Fibroblast of mammary gland (primary cell): Measurements from ENCODE around the gene PHF20.
"Not testable (repeated sequence)": the region's sequence is repeated elsewhere in the genome, so short reads cannot be mapped to it uniquely, and the experiment has no call there.

ENCODE experiments used
- DNase-seq: peaks from one replicate; pipeline ENCODE4 v3.0.0-alpha.2; 2010; ENCODE audit warnings: low read depth
- H3K4me3 ChIP-seq: 2 replicates; pipeline ENCODE4 v1.5.1; 2011; ENCODE audit warnings: low read depth, mild to moderate bottlenecking, low read length, moderate library complexity; ENCODE audit not compliant: control insufficient read depth
- TF ChIP-seq, protein P1 (sequence below): conservative IDR thresholded peaks from 2 replicates; pipeline ENCODE4 v1.5.1; 2011; ENCODE audit warnings: low read depth, low read length, inconsistent platforms; ENCODE audit not compliant: control insufficient read depth, insufficient read depth

Gene PHF20

DNA sequence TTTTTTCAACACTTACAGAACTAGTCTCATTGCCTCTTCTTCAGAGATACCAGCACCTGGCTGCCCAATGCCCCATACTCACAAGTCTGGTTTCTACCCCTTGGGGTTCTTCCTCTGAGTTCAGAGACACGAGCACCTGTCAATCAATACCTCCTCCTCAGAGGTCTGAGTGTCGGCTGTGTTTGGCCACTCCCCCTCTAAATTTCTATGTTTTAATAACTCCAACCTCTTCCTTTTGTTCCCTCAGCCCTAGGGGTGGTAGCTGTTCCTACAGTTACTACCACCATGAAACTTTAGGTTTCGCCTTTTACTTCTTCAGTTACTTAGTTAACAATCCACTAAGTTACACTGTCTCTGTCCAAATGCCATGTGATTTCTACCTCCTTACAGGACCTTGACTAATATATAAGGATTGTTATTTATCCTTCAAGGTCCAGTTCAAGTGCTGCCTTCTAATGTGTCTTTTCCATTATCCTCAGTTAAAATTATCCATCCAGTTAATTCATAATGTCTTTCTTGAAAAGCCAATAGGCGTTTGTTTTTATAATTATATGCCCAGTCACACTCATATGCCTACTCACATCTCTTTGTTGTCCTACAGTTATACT lies 14.6 kb upstream of the PHF20 start:
- H3K4me3 ChIP-seq, result no peak overlapping the region
- DNase-seq, result no peak
- TF ChIP-seq, protein P1, sequence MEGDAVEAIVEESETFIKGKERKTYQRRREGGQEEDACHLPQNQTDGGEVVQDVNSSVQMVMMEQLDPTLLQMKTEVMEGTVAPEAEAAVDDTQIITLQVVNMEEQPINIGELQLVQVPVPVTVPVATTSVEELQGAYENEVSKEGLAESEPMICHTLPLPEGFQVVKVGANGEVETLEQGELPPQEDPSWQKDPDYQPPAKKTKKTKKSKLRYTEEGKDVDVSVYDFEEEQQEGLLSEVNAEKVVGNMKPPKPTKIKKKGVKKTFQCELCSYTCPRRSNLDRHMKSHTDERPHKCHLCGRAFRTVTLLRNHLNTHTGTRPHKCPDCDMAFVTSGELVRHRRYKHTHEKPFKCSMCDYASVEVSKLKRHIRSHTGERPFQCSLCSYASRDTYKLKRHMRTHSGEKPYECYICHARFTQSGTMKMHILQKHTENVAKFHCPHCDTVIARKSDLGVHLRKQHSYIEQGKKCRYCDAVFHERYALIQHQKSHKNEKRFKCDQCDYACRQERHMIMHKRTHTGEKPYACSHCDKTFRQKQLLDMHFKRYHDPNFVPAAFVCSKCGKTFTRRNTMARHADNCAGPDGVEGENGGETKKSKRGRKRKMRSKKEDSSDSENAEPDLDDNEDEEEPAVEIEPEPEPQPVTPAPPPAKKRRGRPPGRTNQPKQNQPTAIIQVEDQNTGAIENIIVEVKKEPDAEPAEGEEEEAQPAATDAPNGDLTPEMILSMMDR, result no peak

DNA sequence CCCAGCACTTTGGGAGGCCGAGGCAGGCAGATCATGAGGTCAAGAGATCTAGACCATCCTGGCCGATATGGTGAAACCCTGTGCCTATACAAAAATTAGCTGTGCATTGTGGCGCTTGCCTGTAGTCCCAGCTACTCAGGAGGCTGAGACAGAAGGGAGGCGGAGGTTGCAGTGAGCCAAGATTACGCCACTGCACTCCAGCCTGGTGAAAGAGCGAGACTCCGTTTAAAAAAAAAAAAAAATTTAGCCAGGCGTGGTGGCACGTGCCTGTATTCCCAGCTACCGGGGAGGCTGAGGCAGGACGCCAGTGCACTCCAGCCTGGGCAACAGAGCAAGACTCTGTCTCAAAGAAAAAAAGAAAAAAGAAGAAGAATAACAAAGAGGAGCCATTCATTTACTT lies 10.3 kb upstream of the PHF20 start:
- not testable (repeated sequence) for DNase-seq, H3K4me3 ChIP-seq

DNA sequence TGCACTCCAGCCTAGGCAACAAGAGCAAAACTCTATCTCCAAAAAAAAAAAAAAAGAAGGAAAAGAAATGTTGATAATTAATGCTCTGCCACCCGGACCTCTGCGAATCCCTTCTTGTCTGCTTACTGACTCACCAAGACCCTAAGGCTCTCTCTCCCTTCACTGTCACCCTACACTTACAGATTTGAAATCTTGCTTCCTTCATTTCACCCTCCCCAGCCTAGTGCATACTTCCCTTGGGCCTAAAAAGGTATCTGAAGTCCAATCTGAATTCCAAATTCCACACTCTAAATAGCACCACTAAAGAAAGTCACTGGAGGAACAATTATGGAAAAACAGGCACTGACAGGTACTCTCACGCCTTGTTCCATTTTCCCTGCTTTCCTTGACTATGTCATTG lies 9.4 kb upstream of the PHF20 start:
- TF ChIP-seq, protein P1, result no peak
- DNase-seq, result no peak

DNA sequence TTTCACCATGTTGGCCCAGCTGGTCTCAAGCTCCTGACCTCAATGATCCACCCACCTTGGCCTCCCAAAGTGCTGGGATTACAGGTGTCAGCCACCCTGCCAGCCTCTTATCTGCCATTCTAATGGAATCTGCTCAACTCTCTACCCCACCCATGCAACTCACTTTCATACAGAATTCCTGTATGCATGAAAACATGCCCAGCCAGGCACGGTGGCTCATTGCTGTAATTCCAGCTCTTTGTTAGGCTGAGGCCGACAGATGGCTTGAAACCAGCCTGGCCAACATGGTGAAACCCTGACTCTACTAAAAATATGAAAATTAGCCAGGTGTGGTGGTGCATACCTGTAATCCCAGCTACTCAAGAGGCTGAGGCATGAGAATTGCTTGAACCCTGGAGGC lies 6.9 kb upstream of the PHF20 start:
- DNase-seq, result not testable (repeated sequence)

More for the DNA sequence above, 9.4 kb upstream of the PHF20 start:
- H3K4me3 ChIP-seq, result no peak overlapping the region

DNA sequence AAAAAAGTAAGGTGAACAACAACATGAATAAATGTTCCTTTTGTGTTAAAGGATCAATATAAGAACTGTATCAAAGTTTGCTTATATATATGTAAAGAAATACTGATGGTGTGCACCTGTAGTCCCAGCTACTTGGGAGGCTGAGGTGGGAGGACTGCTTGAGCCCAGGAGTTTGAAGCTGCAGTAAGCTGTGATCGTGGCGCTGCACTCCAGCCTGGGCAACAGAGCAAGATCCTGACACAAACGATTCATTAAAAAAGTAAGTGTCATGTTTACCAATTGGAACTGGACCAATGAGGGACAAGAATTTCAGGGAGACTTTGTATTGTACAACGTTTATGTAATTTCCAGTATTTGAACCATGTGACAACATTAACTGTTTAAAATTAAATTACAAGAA lies 5.0 kb upstream of the PHF20 start:
- no peak for DNase-seq
- no peak overlapping the region for H3K4me3 ChIP-seq
- TF ChIP-seq, protein P1, result no peak

More for the DNA sequence above, 6.9 kb upstream of the PHF20 start:
- not testable (repeated sequence) for H3K4me3 ChIP-seq

DNA sequence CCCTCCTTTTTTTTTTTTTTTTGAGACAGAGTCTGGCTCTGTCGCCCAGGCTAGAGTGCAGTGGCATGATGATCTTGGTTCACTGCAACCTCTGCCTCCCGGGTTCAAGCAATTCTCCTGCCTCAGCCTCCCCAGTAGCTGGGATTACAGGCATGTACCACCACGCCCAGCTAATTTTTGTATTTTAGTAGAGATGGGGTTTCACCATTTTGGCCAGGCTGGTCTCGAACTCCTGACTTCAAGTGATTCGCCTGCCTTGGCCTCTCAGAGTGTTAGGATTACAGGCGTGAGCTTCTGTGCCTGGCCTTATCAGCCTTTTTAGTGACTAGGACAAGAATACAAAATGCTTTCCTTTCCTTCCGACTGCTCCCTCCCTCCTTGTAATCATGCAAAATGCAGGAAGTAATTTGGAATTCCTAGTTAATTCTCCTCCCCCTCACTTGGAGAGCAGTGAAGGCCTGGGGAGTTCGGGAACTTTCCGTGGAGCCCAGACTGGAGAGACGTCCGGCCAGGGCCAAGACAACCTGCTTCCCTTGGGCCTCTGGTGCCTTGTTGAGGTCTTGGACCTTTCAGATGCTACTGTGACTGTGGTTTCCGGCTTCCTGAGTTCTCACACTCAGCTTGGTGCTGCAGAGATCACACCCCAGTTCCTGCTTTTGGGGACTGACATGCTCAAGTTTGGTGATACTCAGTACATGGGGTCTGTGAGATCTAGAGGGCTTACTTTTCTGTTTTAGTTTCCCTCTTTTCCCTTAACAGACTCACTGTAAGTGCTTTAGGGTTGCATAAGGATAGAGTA lies 3.9 kb upstream of the PHF20 start:
- H3K4me3 ChIP-seq, result no peak overlapping the region
- TF ChIP-seq, protein P1, result no peak
- DNase-seq, result peak; percentile 42

DNA sequence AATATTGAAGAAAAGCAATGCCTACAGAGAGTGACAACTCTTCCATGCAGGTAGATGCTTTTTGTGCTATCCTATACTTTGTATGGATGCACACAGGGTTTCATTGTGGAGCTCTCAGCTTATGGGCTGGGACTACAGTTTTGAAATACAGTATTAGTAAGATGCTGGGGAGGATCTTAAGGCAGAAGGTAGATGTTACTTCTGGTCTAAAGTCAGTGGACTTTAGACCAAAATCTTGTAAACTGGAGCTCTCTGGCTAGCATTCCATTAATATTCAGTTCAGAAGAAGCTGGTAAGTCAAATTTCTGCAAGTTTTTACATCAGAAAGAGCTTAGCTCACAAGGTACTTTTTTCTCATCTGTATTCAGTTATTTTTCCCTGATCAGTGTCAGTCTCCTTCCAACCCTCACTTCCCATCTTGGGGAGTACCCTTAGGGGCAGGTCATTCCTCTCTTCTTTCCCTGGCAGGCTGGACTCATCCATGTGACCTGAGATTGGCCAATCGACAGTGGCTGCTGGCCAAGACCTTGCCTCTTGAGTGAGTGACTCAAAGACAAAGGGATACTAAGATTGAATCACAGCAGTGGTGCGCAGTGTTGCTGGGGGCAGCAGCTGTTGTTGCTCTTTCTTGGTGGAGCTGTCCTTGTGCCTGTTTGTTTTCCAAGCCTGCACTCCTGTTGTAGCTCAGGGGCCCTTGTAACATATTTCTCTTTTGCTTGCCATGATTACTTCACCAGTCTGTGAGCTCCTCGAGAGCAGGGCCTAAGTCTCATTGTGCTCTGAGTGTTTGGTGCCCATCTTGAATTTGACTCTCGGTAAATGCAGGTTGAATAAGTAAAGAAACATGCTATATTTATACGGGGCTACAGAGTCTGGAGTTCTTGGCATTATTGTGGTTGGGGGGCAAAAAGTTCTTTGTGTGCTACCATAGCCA lies 2.8 kb upstream of the PHF20 start:
- peak; percentile 99 for DNase-seq

More for the DNA sequence above, 2.8 kb upstream of the PHF20 start:
- TF ChIP-seq, protein P1, result no peak
- H3K4me3 ChIP-seq, result no peak overlapping the region
